ENCODE measurements around the gene DRGX.

Gene DRGX

GRCh38 chr10:49395741-49396665 is at the start of gene DRGX:
DRGX (minus strand) TSS chr10:49396089; CDS start chr10:49395440, 649 bp downstream.
- no peak within 1 kb of the TSS for H3K27ac ChIP-seq
- TF ChIP-seq POLR2AphosphoS5 (IDR thresholded peaks at IDR 0.05; ENCODE audit: borderline replicate concordance, low read depth, low read length) = no peak
- TF ChIP-seq FOXP2 (optimal IDR thresholded peaks at IDR 0.05; ENCODE audit: control extremely low read depth, extremely low read length, insufficient read depth) = no peak
- TF ChIP-seq EZH2 (IDR thresholded peaks at IDR 0.05) = no peak
- no peak for DNase-seq (ENCODE audit: low read depth, low spot score)
- no peak within 1 kb of the TSS for H3K4me3 ChIP-seq
- H3K36me3 ChIP-seq (ENCODE audit: insufficient read depth, low read length) = no peaks in the 10 kb centered on the region
- H3K9me3 ChIP-seq (ENCODE audit: low read depth, low read length) = no peaks in the 10 kb centered on the region
- no peak within 1 kb of the TSS for H3K9ac ChIP-seq (ENCODE audit: insufficient read length)

GRCh38 chr10:49444349-49444748 is 48.5 kb upstream of the DRGX start:
- TF ChIP-seq EZH2 (IDR thresholded peaks at IDR 0.05) (no peak), POLR2AphosphoS5 (IDR thresholded peaks at IDR 0.05; ENCODE audit: borderline replicate concordance, low read depth, low read length) (no peak), FOXP2 (optimal IDR thresholded peaks at IDR 0.05; ENCODE audit: control extremely low read depth, extremely low read length, insufficient read depth) (no peak)
- no peak overlapping the region for H3K4me3 ChIP-seq
- H3K9ac ChIP-seq (ENCODE audit: insufficient read length) = no peak overlapping the region
- DNase-seq (ENCODE audit: low read depth, low spot score) = no peak
- H3K36me3 ChIP-seq (ENCODE audit: insufficient read depth, low read length) = no peaks in the 10 kb centered on the region
- H3K27ac ChIP-seq = no peak overlapping the region
- H3K9me3 ChIP-seq (ENCODE audit: low read depth, low read length) = no peaks in the 10 kb centered on the region

- Histone ChIP-seq H3K36me3 (ENCODE audit: insufficient read depth, low read length) (no peaks in the 10 kb centered on the region), H3K27ac (no peak overlapping the region), H3K9me3 (ENCODE audit: low read depth, low read length) (no peaks in the 10 kb centered on the region), H3K9ac (ENCODE audit: insufficient read length) (no peak overlapping the region), H3K4me3 (no peak overlapping the region)
- DNase-seq (ENCODE audit: low read depth, low spot score) = no peak
- TF ChIP-seq POLR2AphosphoS5 (IDR thresholded peaks at IDR 0.05; ENCODE audit: borderline replicate concordance, low read depth, low read length) (no peak), EZH2 (IDR thresholded peaks at IDR 0.05) (no peak), FOXP2 (optimal IDR thresholded peaks at IDR 0.05; ENCODE audit: control extremely low read depth, extremely low read length, insufficient read depth) (no peak)
Observed at GRCh38 chr10:49442863-49443262, 47.0 kb upstream of the DRGX start.

GRCh38 chr10:49441488-49442476 is 45.9 kb upstream of the DRGX start:
- TF ChIP-seq POLR2AphosphoS5 (IDR thresholded peaks at IDR 0.05; ENCODE audit: borderline replicate concordance, low read depth, low read length) (no peak), FOXP2 (optimal IDR thresholded peaks at IDR 0.05; ENCODE audit: control extremely low read depth, extremely low read length, insufficient read depth) (no peak), EZH2 (IDR thresholded peaks at IDR 0.05) (no peak)
- Histone ChIP-seq H3K36me3 (ENCODE audit: insufficient read depth, low read length) (no peaks in the 10 kb centered on the region), H3K9ac (ENCODE audit: insufficient read length) (no peak overlapping the region), H3K9me3 (ENCODE audit: low read depth, low read length) (no peaks in the 10 kb centered on the region), H3K27ac (no peak overlapping the region), H3K4me3 (no peak overlapping the region)
- DNase-seq (ENCODE audit: low read depth, low spot score) = no peak

- no peak for TF ChIP-seq FOXP2 (optimal IDR thresholded peaks at IDR 0.05; ENCODE audit: control extremely low read depth, extremely low read length, insufficient read depth)
- no peak for TF ChIP-seq EZH2 (IDR thresholded peaks at IDR 0.05)
- TF ChIP-seq POLR2AphosphoS5 (IDR thresholded peaks at IDR 0.05; ENCODE audit: borderline replicate concordance, low read depth, low read length) = no peak
- no peak for DNase-seq (ENCODE audit: low read depth, low spot score)
Observed at GRCh38 chr10:49435225-49435624, 39.3 kb upstream of the DRGX start.

GRCh38 chr10:49433069-49433468 is 37.2 kb upstream of the DRGX start:
- Histone ChIP-seq H3K9ac (ENCODE audit: insufficient read length) (no peak overlapping the region), H3K9me3 (ENCODE audit: low read depth, low read length) (no peaks in the 10 kb centered on the region), H3K27ac (no peak overlapping the region), H3K4me3 (no peak overlapping the region), H3K36me3 (ENCODE audit: insufficient read depth, low read length) (no peaks in the 10 kb centered on the region)
- TF ChIP-seq EZH2 (IDR thresholded peaks at IDR 0.05) (no peak), FOXP2 (optimal IDR thresholded peaks at IDR 0.05; ENCODE audit: control extremely low read depth, extremely low read length, insufficient read depth) (no peak), POLR2AphosphoS5 (IDR thresholded peaks at IDR 0.05; ENCODE audit: borderline replicate concordance, low read depth, low read length) (no peak)
- no peak for DNase-seq (ENCODE audit: low read depth, low spot score)

More at GRCh38 chr10:49435225-49435624, 39.3 kb upstream of the DRGX start:
- Histone ChIP-seq H3K9me3 (ENCODE audit: low read depth, low read length) (no peaks in the 10 kb centered on the region), H3K4me3 (no peak overlapping the region), H3K9ac (ENCODE audit: insufficient read length) (no peak overlapping the region), H3K27ac (no peak overlapping the region), H3K36me3 (ENCODE audit: insufficient read depth, low read length) (no peaks in the 10 kb centered on the region)

- Histone ChIP-seq H3K27ac (no peak overlapping the region), H3K9ac (ENCODE audit: insufficient read length) (no peak overlapping the region), H3K9me3 (ENCODE audit: low read depth, low read length) (no peaks in the 10 kb centered on the region), H3K36me3 (ENCODE audit: insufficient read depth, low read length) (no peaks in the 10 kb centered on the region), H3K4me3 (no peak overlapping the region)
- no peak for DNase-seq (ENCODE audit: low read depth, low spot score)
- TF ChIP-seq EZH2 (IDR thresholded peaks at IDR 0.05) = no peak
- no peak for TF ChIP-seq FOXP2 (optimal IDR thresholded peaks at IDR 0.05; ENCODE audit: control extremely low read depth, extremely low read length, insufficient read depth)
- no peak for TF ChIP-seq POLR2AphosphoS5 (IDR thresholded peaks at IDR 0.05; ENCODE audit: borderline replicate concordance, low read depth, low read length)
Observed at GRCh38 chr10:49431426-49431825, 35.5 kb upstream of the DRGX start.

GRCh38 chr10:49429458-49429857 is 33.6 kb upstream of the DRGX start:
- Histone ChIP-seq H3K36me3 (ENCODE audit: insufficient read depth, low read length) (no peaks in the 10 kb centered on the region), H3K9me3 (ENCODE audit: low read depth, low read length) (no peaks in the 10 kb centered on the region), H3K4me3 (no peak overlapping the region), H3K27ac (no peak overlapping the region), H3K9ac (ENCODE audit: insufficient read length) (no peak overlapping the region)
- TF ChIP-seq POLR2AphosphoS5 (IDR thresholded peaks at IDR 0.05; ENCODE audit: borderline replicate concordance, low read depth, low read length) (no peak), FOXP2 (optimal IDR thresholded peaks at IDR 0.05; ENCODE audit: control extremely low read depth, extremely low read length, insufficient read depth) (no peak), EZH2 (IDR thresholded peaks at IDR 0.05) (no peak)
- no peak for DNase-seq (ENCODE audit: low read depth, low spot score)

All from SK-N-MC (cell line).